OCI-LY7 (cell line): Measurements from ENCODE around the gene RANBP6.

Experiments used
- EZH2phosphoT487 ChIP-seq: fragments of 200-600 bp; sonication (generic); IDR thresholded peaks from 2 replicates; pipeline ENCODE4 v1.6.1; 2018; ENCODE audit warnings: low read depth, borderline replicate concordance, mild to moderate bottlenecking, mixed run types, antibody characterized with exemption, low read length, moderate library complexity, mixed read lengths
- TF ChIP-seq, protein P1 (sequence below): fragments of 200-600 bp; sonication (generic); conservative IDR thresholded peaks from 2 replicates; pipeline ENCODE4 v1.5.1; 2014; ENCODE audit warnings: mild to moderate bottlenecking, antibody characterized with exemption, low read length, moderate library complexity, mixed read lengths

DNA sequence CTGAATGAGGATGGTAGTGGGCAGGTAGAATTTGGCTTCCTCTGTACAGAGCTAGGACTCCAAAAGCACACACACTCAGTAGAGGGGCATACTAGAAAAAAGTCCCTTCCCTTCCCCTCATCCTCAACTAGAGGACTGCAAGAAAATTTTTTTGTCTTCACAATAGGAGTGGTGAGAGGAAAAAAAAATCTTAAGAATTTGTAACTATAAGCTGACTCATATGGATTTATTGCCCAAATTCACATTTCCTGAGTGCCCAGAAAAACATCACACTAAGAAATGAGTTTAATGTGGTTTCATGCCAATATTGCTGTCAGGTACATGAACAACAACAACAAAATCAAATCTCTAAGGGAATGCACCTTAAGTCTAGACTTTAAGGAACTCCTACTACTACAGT, 43.7 kb downstream of the RANBP6 start:
- TF ChIP-seq, protein P1, sequence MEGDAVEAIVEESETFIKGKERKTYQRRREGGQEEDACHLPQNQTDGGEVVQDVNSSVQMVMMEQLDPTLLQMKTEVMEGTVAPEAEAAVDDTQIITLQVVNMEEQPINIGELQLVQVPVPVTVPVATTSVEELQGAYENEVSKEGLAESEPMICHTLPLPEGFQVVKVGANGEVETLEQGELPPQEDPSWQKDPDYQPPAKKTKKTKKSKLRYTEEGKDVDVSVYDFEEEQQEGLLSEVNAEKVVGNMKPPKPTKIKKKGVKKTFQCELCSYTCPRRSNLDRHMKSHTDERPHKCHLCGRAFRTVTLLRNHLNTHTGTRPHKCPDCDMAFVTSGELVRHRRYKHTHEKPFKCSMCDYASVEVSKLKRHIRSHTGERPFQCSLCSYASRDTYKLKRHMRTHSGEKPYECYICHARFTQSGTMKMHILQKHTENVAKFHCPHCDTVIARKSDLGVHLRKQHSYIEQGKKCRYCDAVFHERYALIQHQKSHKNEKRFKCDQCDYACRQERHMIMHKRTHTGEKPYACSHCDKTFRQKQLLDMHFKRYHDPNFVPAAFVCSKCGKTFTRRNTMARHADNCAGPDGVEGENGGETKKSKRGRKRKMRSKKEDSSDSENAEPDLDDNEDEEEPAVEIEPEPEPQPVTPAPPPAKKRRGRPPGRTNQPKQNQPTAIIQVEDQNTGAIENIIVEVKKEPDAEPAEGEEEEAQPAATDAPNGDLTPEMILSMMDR = no peak
- no peak for TF ChIP-seq EZH2phosphoT487
